Vagina (tissue), 2 donors: ENCODE results near the gene RAB34.

Source experiments
- CTCF ChIP-seq, 3 experiments: fragments of 450-650 bp in 2 of 3; fragments of 200-600 bp in 1 of 3; sonication (generic) in 1 of 3; IDR thresholded peaks; one replicate each; pipeline ENCODE4 v1.5.1; 2017 to 2019; ENCODE audit warnings: antibody characterized with exemption in 3 of 3, mild to moderate bottlenecking in 2 of 3, moderate library complexity in 2 of 3
- POLR2A ChIP-seq, 2 donors: fragments of 450-650 bp; IDR thresholded peaks; one replicate each; pipeline ENCODE4 v1.6.1; 2017; ENCODE audit warnings: antibody characterized with exemption in 2 of 2, mild to moderate bottlenecking in 2 of 2, moderate library complexity in 2 of 2
- POLR2AphosphoS5 ChIP-seq, 2 donors: sonication (generic); formaldehyde crosslinking; IDR thresholded peaks; one replicate each; pipeline ENCODE4 v1.9.0; 2017; ENCODE audit warnings: antibody characterized with exemption in 2 of 2, mild to moderate bottlenecking in 2 of 2, low read depth in 1 of 2; ENCODE audit not compliant: insufficient read depth in 1 of 2

DNA sequence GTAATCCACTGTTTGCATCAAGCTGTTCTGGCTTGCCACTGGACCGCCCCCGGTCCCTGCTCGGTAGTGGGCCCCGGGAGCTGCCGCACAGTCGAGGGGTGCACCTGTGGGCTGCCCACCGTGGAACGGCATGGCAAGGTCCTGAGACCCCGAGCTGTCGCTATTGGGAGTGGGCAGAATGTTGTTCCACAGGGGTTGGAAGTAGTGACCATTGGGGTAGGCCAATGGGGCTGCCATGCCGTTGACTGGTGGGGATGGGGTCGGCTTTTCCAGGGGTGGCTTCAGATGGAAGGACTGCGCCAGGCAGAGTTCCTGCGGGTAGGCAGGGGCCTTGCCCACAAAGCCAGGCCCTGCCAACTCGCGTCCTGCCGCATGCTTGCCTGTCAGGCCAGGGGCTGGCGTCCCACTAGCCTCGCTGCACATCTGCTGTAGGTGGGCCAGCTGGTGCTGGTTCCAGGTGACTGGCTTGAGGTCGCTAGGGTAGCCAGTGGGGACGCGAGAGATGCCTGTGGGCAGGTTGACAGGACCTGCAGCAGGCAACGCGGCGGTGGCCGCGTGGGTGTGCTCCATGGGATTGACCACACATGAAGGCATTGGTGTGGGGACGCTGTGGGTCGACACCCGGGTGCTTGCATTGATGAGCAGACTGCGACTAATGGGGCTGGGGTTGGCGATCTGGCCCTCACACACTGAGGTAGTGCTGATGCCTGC, 40.9 kb upstream of the RAB34 start:
- TF ChIP-seq CTCF (IDR thresholded peaks at IDR 0.05) (no peak), POLR2AphosphoS5 (IDR thresholded peaks at IDR 0.05; ENCODE audit: insufficient read depth in 1 of 2, low read depth in 1 of 2) (no peak), POLR2A (IDR thresholded peaks at IDR 0.05) (no peak)
